Astrocyte (in vitro differentiated cells and primary cell): ENCODE measurements around the gene MMS19.

Experiments used
- CTCF ChIP-seq: IDR thresholded peaks from 2 replicates; pipeline ENCODE4 v1.5.1; 2011; ENCODE audit warnings: low read depth, mild to moderate bottlenecking, inconsistent platforms, low read length, moderate library complexity; ENCODE audit not compliant: insufficient read depth
- EZH2 ChIP-seq: IDR thresholded peaks from 2 replicates; pipeline ENCODE4 v1.6.1; 2012; ENCODE audit warnings: mild to moderate bottlenecking, low read length, inconsistent platforms; ENCODE audit not compliant: insufficient read depth

DNA sequence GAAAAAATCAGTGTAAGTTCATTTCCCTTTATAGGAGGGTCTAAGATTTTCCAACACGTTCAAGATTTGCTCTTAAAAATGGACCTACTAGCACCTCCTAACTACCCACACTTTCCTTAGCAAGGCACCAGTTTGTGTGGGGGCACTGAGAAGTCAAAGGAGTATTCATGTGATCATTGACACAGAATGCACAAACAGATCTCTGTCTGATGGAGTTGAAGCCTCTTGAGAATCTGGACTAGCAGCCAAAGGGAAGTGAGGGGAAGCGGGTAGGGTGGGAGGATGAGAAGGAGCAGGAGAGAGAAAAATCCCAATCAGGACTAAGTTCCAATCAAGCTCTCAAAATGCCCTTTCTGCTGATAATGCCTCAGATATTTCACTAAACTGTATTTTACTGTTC, 4.1 kb downstream of the MMS19 start:
- TF ChIP-seq CTCF, result no peak
- TF ChIP-seq EZH2, result no peak
